ENCODE measurements around the gene ETFB.

ETFB gene

DNA sequence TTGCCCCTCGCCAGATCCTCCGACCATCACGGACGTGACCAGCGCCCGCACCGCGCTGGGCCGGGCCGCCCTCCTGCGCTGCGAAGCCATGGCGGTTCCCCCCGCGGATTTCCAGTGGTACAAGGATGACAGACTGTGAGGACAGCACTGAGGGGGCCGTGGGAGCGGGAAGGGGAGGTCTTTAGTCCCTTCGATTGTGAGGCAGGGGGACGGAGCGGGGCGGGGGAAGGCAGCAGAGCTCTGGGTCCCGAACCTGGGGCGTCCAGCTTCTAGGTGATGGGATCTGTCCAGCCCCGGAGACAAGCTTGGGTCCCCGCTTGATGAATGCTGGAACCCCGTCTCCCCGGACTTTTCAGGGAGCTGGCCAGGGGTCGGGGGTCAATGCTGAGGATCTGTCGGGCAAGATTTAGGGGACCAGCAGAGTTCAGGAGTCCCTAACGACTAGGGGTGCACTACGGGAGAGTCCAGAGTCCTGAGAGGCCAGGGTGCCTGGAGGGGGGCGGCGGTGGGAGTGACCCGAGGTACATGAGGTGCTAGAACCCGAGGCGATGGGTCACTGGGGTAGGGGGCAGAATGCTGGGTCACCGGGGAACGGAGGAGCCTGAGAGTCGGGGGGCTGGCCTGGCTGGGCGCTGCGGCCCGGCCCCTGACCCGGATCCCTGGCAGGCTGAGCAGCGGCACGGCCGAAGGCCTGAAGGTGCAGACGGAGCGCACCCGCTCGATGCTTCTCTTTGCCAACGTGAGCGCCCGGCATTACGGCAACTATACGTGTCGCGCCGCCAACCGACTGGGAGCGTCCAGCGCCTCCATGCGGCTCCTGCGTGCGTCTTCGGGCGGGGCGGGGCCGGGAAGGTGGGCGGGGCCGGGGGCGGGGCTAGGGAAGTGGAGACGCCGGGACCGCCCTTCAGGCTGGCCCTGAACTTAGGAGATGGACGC, 38.9 kb downstream of the ETFB start:
- DNase-seq (ENCODE audit: low read depth in 2 of 2), result no peak

GRCh38 chr19:51326216-51327065, 39.7 kb downstream of the ETFB start:
- DNase-seq (ENCODE audit: low read depth in 2 of 2), result no peak

GRCh38 chr19:51325161-51325976, 40.8 kb downstream of the ETFB start:
- no peak for DNase-seq (ENCODE audit: low read depth in 2 of 2)

DNA sequence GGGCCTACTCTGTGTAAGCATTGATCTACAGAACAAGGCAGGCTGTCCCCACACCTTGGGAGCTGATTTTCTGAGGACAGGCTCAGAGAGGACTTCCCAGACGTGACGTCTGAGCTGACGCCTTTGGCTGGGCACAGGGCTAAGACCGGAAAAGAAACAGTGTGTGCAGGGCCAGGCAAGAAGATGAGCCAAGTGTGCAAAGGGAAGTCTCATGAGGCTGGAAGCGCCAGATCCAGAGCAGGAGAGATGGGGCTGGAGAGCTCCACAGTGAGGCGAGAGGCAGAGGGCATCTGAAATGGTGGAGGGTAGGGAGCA, 42.1 kb downstream of the ETFB start:
- no peak for DNase-seq (ENCODE audit: low read depth in 2 of 2)

DNA sequence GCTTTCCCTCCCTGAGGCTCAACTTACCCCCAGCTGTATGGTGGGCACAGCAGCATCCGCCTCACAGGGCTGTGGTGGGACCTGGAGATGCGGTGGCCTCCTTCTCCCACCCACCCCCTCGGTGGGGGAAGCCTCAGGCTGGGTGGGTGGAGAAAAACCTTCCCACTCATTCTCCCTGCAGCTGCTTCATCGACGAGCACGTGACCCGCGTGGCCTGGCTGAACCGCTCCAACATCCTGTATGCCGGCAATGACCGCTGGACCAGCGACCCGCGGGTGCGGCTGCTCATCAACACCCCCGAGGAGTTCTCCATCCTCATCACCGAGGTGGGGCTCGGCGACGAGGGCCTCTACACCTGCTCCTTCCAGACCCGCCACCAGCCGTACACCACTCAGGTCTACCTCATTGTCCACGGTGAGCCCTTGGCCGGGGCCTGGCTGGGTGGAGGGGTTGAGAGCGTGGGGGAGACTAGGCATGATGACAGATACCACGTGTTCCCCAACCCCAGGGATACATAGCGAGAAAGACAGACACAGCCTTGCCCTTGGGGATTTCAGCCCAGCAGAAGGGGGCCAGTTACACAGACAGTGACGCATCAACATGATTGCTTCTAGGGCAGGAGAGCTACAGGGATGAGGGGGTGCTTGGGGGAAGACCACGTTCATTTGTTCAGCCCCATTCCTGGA, 42.6 kb downstream of the ETFB start:
- DNase-seq (ENCODE audit: low read depth in 2 of 2), result no peak

- DNase-seq (ENCODE audit: low read depth in 2 of 2), result no peak
Measured at GRCh38 chr19:51321799-51322198, 44.4 kb downstream of the ETFB start.

GRCh38 chr19:51320280-51320657, 45.9 kb downstream of the ETFB start:
- DNase-seq (ENCODE audit: low read depth in 2 of 2), result no peak

DNA sequence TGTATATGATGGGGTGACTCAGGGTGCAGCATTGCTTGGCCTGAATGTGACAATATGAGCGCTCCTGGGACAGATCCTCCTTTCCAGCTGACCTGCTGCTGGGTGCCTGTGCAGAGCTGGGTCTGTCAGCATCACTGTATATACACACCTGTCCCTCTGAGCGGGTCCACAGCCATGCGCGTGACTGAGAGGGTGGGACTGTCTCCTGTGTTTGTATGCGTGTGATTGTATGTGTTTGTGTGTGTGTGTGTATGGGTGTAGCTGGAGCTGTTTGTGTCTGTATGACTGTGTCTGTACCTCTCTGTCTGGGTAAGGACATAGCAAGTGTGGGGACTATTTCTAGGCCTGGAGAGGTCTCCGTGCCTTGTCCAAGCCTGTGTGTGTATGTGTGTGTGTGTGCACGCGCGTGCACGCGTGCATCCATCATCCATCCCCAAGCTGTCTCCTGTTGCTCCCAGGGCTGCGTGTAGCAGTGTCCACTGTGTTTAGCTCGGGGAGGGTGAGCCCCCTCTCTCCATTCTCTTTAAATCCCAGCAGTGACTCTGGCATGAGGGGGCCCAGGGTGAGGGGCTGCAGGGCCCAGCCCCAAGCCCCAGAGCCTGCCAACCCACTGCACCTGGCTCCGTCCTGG, 46.4 kb downstream of the ETFB start:
- no peak for DNase-seq (ENCODE audit: low read depth in 2 of 2)

- no peak for DNase-seq (ENCODE audit: low read depth in 2 of 2)
Measured at GRCh38 chr19:51318687-51319648, 47.2 kb downstream of the ETFB start.

DNA sequence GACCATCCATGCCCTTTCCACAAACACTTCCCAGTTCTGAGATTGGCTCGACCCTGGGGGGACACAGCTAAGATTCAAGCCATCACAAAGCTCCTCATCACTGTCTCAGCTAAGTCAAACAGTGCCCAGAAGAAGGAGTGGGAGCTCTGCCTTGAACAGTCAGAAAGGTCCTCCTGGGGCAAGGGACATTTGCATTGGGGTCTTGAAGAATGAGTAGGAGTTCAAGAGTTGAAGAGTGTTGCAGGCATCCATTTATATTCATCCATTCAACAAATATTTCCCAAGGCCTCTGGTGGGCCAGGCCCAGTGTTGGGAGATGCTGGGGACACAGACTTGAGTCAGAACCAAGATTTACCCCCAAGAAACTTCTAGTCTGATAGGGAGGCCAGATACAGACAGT, 48.2 kb downstream of the ETFB start:
- DNase-seq (ENCODE audit: low read depth in 2 of 2), result no peak

DNA sequence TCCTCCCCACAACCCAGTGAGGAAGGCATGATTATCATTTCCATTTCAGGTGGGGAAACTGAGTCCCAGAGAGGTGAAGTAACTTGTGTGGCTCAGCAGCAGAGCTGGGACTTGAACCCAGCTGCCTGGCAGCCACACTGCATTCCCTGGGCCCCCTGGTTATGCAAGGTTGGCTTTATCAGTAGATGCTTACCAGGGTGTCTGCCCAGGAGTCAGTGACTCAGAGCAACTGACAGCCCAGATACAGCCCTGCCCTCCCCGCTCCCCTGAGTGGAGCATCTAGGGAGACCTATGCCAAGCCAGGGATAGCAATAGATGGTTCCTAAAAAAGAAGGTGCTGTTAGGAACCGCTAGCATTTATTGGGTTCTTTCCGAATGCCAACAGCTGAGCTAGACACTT, 48.8 kb downstream of the ETFB start:
- DNase-seq (ENCODE audit: low read depth in 2 of 2), result no peak

DNA sequence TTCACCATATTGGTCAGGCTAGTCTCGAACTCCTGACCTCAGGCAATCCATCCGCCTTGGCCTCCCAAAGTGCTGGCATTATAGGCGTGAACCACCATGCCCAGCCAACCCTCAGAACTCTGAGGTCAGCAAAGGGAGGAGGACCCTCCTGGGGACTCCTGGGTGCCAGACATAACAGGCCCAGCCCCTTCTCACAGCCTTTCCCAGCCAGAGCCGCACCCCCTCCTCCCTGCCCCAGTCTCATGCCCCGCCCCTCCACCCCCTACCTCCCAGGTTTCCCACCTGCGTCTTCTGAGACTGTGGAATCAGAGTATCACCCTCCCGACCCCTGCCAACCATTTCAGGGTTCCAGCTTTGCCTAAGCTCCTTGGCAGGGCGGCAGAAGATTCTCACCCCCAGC, 49.5 kb downstream of the ETFB start:
- no peak for DNase-seq (ENCODE audit: low read depth in 2 of 2)

GRCh38 chr19:51311351-51312257, 54.6 kb downstream of the ETFB start, which contains the start of gene IGLON5:
TSS of gene IGLON5 (plus strand) at chr19:51311644. CDS start at chr19:51311848, 204 bp downstream.
- DNase-seq (ENCODE audit: low read depth in 2 of 2), result no peak

DNA sequence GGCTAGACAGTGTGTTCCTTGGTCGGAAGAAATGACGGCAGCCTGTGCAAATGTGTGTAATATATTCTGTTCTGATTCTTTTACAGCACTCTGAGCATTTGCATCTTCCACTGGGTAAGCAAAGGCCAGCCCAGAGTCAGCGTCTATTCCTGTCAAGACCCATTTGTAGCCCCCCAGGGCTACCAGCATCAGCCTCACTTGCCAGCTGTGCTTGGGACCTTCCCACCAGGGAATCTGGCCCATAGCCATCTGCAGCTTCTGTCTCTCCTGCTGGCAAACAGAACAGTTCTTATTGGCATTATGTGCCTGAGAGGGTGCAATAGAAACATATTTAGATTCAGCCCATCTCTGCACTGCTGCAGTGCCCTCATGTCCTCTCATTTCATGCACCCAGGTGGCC, 60.7 kb downstream of the ETFB start:
- DNase-seq (ENCODE audit: low read depth in 2 of 2), result no peak

- no peak for DNase-seq (ENCODE audit: low read depth in 2 of 2)
Measured at GRCh38 chr19:51301266-51301665, 64.9 kb downstream of the ETFB start.

- no peak for DNase-seq (ENCODE audit: low read depth in 2 of 2)
Measured at GRCh38 chr19:51297406-51297805, 68.8 kb downstream of the ETFB start.

DNA sequence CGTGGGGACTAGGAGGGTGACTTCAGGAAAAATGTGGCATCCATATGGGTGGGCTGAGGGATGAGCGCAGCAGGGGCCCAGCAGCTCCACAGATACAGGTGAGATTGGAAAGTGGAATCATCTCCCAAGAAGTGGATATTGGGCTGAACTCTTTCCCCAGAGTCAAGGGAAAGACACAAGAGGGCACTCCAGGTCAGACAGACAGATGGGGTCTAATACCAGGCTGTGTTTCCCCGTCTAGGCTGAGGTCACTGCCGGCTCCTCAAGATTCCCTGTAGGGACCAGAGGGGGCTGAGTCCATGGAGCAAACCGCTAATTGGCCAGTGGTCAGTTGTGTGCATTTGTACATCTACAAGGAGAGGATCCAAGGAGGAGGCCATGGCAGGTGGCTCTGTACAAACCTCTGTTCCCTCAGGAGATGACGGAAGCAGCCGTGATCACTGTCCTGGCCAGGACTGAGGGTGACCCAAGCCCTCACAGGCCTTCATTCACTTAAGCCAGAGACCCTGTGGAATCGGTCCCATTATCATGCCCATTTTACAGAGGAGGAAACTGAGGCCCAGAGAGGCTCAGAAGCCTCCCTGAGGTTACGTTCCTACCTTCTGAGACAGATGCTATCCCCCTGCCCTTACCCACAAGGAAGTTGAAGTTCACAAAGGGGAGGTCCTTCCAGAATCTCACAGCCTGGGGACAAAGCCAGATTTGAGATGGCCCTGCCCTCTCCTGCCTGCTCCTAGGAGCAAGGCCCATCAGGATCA, 69.7 kb downstream of the ETFB start:
- no peak for DNase-seq (ENCODE audit: low read depth in 2 of 2)

All from fibroblast of skin of left biceps (primary cell).